Measurements from ENCODE around the gene ROR2.
A peak's percentile ranks its signal among the peaks of the same experiment; 100 is the strongest.

ROR2 gene

GRCh38 chr9:91680106-91680505 is 269.9 kb downstream of the ROR2 start:
- no peak for DNase-seq (ENCODE audit: low read depth)

- DNase-seq (ENCODE audit: low read depth), result no peak
These were observed 271.0 kb downstream of the ROR2 start for GRCh38 chr9:91678807-91679580.

- no peak for DNase-seq (ENCODE audit: low read depth)
These were observed 272.1 kb downstream of the ROR2 start for GRCh38 chr9:91677822-91678436.

GRCh38 chr9:91677331-91677730 is 272.7 kb downstream of the ROR2 start:
- no peak for DNase-seq (ENCODE audit: low read depth)

GRCh38 chr9:91676046-91676445 is 274.0 kb downstream of the ROR2 start:
- DNase-seq (ENCODE audit: low read depth), result no peak

- DNase-seq (ENCODE audit: low read depth), result no peak
These were observed 285.4 kb downstream of the ROR2 start for GRCh38 chr9:91664663-91665062.

GRCh38 chr9:91663858-91664257 is 286.2 kb downstream of the ROR2 start:
- DNase-seq (ENCODE audit: low read depth), result no peak

DNA sequence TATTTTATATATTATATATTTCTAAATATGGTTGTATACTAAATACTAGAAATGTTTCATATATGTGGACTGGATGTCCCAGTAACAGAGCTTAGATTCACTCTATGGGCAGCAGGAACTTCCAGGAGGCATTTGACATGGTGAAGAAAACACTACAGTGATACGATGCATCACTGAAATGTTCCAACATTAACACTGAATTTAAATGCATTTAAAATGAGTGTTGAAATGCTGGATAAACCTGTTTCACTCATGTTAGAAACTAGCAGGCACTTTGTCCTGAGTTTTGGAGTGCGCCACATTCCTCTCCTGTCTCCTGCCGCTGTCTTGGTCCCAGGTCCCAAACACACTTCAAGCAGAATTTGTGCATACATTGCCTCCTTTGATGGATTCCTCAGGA is 288.6 kb downstream of the ROR2 start:
- no peak for DNase-seq (ENCODE audit: low read depth)

DNA sequence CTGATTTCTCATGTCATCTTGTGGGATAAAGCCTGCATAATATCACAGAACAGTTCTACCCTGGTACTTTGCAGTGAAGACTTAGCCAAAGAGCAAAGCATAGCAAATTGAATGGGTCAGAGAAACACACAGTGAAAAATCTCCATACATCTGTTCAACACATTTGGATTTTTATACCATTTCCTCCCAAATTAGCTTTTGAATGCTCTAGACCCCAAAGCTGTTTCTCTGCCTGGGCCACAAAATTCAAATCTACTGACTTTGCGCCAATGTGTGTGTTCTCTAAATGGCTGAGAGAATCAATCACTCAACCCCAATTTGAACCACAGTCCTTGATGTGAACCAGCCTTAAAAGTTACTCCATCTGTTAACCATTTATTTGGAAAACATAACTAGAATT is 289.5 kb downstream of the ROR2 start:
- no peak for DNase-seq (ENCODE audit: low read depth)

- peak; percentile 36 for DNase-seq (ENCODE audit: low read depth)
These were observed 290.2 kb downstream of the ROR2 start for GRCh38 chr9:91659529-91660495.

DNA sequence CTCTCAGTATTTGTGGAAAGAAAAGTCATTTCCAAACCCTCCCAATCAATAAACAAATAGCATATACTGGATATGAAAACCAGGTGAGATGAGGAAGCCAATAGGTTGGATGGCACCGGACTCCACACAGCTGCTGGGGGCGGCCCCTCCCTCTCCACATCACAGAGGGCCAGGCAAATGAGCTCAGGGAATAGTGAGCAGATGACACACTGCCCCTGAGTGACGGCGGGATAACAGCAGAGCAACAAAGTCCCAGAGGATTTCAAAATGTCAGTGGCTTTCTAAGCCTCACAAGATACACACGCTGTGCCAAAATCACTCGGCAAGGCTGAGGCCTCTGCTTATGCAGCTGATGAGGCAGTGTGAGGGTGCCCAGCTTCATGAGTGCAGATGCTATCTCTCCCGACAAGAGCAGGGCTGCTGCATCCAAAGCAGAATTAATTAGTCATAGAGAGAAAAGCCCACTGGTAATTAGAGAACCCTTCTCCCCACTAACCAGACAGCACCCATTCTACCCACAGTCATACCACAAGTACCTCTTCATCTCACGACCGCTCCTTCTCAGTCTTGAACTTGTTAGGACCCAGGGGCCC is 291.4 kb downstream of the ROR2 start:
- DNase-seq (ENCODE audit: low read depth), result no peak

GRCh38 chr9:91657501-91657900 is 292.5 kb downstream of the ROR2 start:
- no peak for DNase-seq (ENCODE audit: low read depth)

- DNase-seq (ENCODE audit: low read depth), result no peak
These were observed 294.4 kb downstream of the ROR2 start for GRCh38 chr9:91655658-91656057.

- DNase-seq (ENCODE audit: low read depth), result no peak
These were observed 294.8 kb downstream of the ROR2 start for GRCh38 chr9:91655215-91655614.

GRCh38 chr9:91654527-91654926 is 295.5 kb downstream of the ROR2 start:
- no peak for DNase-seq (ENCODE audit: low read depth)

DNA sequence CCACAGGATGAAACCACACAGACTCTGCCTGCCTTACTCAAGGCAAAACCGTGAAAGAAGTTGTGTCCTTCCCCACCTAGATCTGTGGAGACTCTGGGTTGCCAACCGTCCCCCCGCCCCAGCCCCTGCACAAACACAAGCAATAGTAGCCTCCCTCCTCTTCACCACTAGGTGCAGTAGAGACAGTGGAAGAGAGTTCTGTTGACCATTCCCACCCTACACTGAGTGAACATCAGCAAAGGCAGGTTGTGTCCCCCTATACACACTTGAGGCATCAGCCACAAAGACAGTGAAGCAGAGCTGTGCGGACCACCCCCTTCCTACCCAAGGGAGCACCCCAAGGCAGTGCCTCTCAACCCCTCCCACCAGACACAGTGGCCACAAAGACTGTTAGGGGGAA is 302.7 kb downstream of the ROR2 start:
- no peak for DNase-seq (ENCODE audit: low read depth)

- no peak for DNase-seq (ENCODE audit: low read depth)
These were observed 303.3 kb downstream of the ROR2 start for GRCh38 chr9:91646702-91647101.

- no peak for DNase-seq (ENCODE audit: low read depth)
These were observed 305.6 kb downstream of the ROR2 start for GRCh38 chr9:91644433-91644832.

DNA sequence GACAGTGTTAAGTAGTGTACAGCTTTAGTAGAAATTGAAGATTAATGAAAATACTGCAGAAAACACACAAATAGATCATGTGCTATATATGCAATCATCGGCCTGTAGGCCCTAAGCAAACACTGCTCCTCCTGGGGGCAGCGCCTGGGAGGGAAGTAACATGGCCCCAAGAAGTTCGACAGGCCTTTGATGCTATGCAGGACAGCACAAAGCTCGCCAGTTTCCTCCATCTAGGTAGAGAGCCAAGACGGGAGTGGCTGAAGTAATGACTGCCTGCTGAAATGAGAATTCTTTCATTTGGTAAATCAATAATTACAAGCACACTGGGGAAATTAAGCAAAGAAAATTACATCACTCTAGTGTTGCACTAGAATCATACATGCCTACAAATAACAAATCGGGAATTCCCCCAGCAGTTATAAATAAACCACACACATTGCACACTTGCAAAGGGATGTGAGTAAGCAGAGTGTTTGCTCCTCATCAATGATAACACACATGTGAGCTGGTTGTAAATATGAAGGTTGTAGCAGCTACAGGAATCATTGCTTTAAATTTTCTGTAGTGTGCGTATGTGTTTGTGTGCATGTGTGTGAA is 306.4 kb downstream of the ROR2 start:
- DNase-seq (ENCODE audit: low read depth), result no peak

DNA sequence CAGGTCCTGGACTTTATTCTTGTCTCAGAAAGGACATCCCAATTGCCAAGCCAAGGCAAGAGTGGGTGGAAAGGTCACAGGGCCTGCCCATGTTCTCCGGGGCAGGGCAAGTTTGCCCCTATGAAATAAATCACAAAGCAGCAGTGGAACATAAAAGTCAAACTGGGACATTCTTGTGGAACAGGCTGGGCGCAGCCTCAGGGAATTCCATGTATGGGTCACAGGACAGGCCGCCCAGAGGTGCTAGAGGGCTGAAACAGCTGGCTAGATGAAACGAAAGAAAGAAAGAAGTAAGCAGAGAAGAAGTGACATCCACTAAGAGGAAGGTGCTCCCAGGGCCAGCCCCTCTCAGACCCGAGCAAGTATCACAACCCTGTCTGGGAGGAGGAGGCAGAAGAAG is 307.3 kb downstream of the ROR2 start:
- DNase-seq (ENCODE audit: low read depth), result no peak

DNA sequence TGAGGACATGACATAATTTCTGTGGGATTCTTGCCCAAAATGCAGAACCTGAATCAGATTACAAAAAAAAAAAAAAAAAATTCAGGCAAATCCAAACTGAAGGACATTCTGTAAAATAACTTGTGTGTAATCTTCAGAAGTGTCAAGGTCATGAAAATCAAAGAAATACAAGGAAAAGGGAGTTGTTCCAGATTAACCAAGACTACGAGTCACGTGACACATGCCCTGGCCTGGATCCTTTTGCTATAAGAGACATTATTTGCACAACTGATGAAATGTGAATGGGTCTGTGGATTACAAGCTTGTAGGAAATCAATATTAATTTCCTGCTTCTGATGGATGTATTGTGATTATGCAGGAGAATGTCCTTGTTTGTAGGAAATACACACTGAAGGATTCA is 309.6 kb downstream of the ROR2 start:
- no peak for DNase-seq (ENCODE audit: low read depth)

DNA sequence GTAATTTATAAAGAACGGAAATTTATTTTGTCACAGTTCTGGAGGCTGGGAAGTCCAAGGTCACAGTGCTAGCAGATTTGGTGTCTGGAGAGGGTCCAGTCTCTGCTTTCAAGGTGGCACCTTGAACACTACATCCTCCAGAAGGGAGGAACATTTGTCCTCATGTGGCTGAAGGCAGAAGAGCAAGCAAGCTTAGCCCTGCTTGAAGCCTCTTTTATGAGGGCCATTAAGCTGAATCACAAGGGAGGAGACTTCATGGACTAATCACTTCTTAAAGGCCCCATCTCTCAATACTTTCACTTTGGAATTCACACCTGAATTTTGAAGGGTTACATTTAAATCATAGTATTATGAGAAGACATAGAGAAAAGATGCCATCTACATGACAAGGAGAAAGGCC is 311.0 kb downstream of the ROR2 start:
- DNase-seq (ENCODE audit: low read depth), result no peak
